ENCODE measurements around the gene ICOSLG. TPM values are rescaled to one million over a fixed set of nuclear protein-coding genes. Genes with fewer than 3 reads are reported as not detected.
"Not testable (repeated sequence)": the region's sequence is repeated elsewhere in the genome, so short reads cannot be mapped to it uniquely, and the experiment has no call there.

The ICOSLG gene
- total RNA-seq, 1 donor from 2014 or later, result 0.99 TPM

- DNase-seq (ENCODE audit: low read depth, low spot score), result not testable (repeated sequence)
Measured at GRCh38 chr21:44184862-44185261, 55.9 kb downstream of the ICOSLG start.

- not testable (repeated sequence) for DNase-seq (ENCODE audit: low read depth, low spot score)
Measured at GRCh38 chr21:44182202-44182601, 58.5 kb downstream of the ICOSLG start.

GRCh38 chr21:44181506-44181905 is 59.2 kb downstream of the ICOSLG start:
- not testable (repeated sequence) for DNase-seq (ENCODE audit: low read depth, low spot score)

- DNase-seq (ENCODE audit: low read depth, low spot score), result not testable (repeated sequence)
Measured at GRCh38 chr21:44176127-44176526, 64.6 kb downstream of the ICOSLG start.

GRCh38 chr21:44175189-44175588 is 65.6 kb downstream of the ICOSLG start:
- DNase-seq (ENCODE audit: low read depth, low spot score), result not testable (repeated sequence)

Other genes with a start within 250 kb of the ICOSLG start
- gene TRAPPC10, start 228.6 kb downstream of the ICOSLG start, total RNA-seq, result 23.0 and 23.4 TPM in 2 replicates
- 6.0 and 6.3 TPM in 2 replicates for gene PWP2, start 133.5 kb downstream of the ICOSLG start, total RNA-seq
- gene GATD3, start 107.3 kb downstream of the ICOSLG start, total RNA-seq, result 9.9 and 10.4 TPM in 2 replicates
- gene DNMT3L, start 21.0 kb upstream of the ICOSLG start, total RNA-seq, result not detected in 2 replicates
- gene AIRE, start 44.9 kb upstream of the ICOSLG start, total RNA-seq, result under 0.01 TPM in 1 of 2 replicates, not detected in the other
- gene PFKL, start 59.1 kb upstream of the ICOSLG start, total RNA-seq, result 205 and 317 TPM in 2 replicates
- 3.5 and 9.6 TPM in 2 replicates for gene CFAP410, start 98.4 kb upstream of the ICOSLG start, total RNA-seq
- not detected in 2 replicates for gene TRPM2, start 112.7 kb upstream of the ICOSLG start, total RNA-seq
- gene LRRC3, start 214.6 kb upstream of the ICOSLG start, total RNA-seq, result 0.71 and 1.5 TPM in 2 replicates

Measured in pulmonary artery endothelial cell (primary cell).